Right lobe of liver (tissue), 4 donors: ENCODE results near the gene GGA1.

Experiments used
- POLR2A ChIP-seq: fragments of 450-650 bp; IDR thresholded peaks from one replicate; pipeline ENCODE4 v1.6.1; 2017; ENCODE audit warnings: antibody characterized with exemption, mild to moderate bottlenecking
- TF ChIP-seq, protein P1 (sequence below), 4 donors: fragments of 200-600 bp in 3 of 4; fragments of 450-650 bp in 1 of 4; IDR thresholded peaks; one replicate each; pipeline versions ENCODE4 v1.5.1 to v1.8.0; 2016 to 2022; ENCODE audit warnings: antibody characterized with exemption in 4 of 4, mild to moderate bottlenecking in 2 of 4
- donor health status: DM: no; HTN: no; CAD: no.
- donor health status: DM: no; HTN: no; CAD: no.
- donor health status: DM: no; HTN: yes; CAD: no.

DNA sequence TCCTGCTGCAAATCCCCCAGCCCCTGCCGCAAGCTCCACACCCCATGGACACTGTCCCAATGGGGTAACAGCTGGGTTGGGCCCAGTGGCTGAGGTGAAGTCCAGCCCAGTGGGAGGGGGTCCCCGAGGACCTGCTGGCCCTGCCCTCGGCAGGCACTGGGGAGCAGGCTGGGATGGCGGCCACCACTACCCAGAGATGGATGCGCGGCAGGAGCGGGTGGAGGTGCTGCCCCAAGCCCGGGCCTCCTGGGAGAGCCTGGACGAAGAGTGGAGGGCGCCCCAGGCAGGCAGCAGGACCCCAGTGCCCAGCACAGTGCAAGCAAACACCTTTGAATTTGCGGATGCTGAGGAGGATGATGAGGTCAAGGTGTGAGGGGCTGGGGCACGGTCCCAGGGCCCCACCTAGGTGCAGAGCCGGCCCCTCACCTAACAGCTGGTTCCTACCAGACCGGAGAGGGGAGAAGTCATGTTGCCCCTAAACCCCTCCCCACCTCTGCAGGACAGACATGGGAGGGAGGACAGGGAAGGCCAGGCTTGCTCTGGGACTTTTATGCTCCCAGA lies 40.1 kb upstream of the GGA1 start:
- TF ChIP-seq, protein P1, sequence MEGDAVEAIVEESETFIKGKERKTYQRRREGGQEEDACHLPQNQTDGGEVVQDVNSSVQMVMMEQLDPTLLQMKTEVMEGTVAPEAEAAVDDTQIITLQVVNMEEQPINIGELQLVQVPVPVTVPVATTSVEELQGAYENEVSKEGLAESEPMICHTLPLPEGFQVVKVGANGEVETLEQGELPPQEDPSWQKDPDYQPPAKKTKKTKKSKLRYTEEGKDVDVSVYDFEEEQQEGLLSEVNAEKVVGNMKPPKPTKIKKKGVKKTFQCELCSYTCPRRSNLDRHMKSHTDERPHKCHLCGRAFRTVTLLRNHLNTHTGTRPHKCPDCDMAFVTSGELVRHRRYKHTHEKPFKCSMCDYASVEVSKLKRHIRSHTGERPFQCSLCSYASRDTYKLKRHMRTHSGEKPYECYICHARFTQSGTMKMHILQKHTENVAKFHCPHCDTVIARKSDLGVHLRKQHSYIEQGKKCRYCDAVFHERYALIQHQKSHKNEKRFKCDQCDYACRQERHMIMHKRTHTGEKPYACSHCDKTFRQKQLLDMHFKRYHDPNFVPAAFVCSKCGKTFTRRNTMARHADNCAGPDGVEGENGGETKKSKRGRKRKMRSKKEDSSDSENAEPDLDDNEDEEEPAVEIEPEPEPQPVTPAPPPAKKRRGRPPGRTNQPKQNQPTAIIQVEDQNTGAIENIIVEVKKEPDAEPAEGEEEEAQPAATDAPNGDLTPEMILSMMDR (IDR thresholded peaks at IDR 0.05) = no peak
- TF ChIP-seq POLR2A = peak; percentile 8
